Measurements from ENCODE around the gene SMAD9. TPM values are rescaled to one million over a fixed set of nuclear protein-coding genes. Genes with fewer than 3 reads are reported as not detected.

SMAD9 gene
- total and polyA plus RNA-seq, 2 experiments from 2014 or later, result 10.6 to 10.8 TPM

- no peak overlapping the region for H3K4me3 ChIP-seq
- H3K4me1 ChIP-seq (ENCODE audit: insufficient read depth), result no peaks in the 10 kb centered on the region
- peaks cover 71% of the 10 kb centered on the region for H3K79me2 ChIP-seq (ENCODE audit: insufficient read depth)
- no peak overlapping the region for H2AFZ ChIP-seq
- H3K27me3 ChIP-seq (replicated peaks; ENCODE audit: insufficient read depth), result no peaks in the 10 kb centered on the region
- H3F3A ChIP-seq (ENCODE audit: insufficient read depth), result peaks cover 5% of the 10 kb centered on the region
- H3K27ac ChIP-seq, result no peak overlapping the region
- H3K9me3 ChIP-seq (ENCODE audit: low read depth), result no peaks in the 10 kb centered on the region
- H3K36me3 ChIP-seq (ENCODE audit: low read depth), result no peaks in the 10 kb centered on the region
- no peak overlapping the region for H3K4me2 ChIP-seq (ENCODE audit: unreplicated experiment)
- H3K9ac ChIP-seq, result no peak overlapping the region
- no peaks in the 10 kb centered on the region for H4K20me1 ChIP-seq (ENCODE audit: insufficient read depth)
- H3K9me2 ChIP-seq (ENCODE audit: insufficient read depth), result no peaks in the 10 kb centered on the region
- in situ Hi-C loops (cut with MboI), result no loop called here
- DNase-seq, result no peak
- TF ChIP-seq EZH2phosphoT487 (IDR thresholded peaks at IDR 0.05; ENCODE audit: insufficient read depth, low read depth) (no peak), EZH2 (IDR thresholded peaks at IDR 0.05; ENCODE audit: insufficient read depth, poor library complexity, severe bottlenecking) (no peak)
Measured at GRCh38 chr13:36897054-36897616, 22.9 kb downstream of the SMAD9 start.

GRCh38 chr13:36891752-36892151, 28.3 kb downstream of the SMAD9 start:
- no peaks in the 10 kb centered on the region for H3K27me3 ChIP-seq (replicated peaks; ENCODE audit: insufficient read depth)
- TF ChIP-seq EZH2 (IDR thresholded peaks at IDR 0.05; ENCODE audit: insufficient read depth, poor library complexity, severe bottlenecking) (no peak), EZH2phosphoT487 (IDR thresholded peaks at IDR 0.05; ENCODE audit: insufficient read depth, low read depth) (no peak)
- peaks cover 11% of the 10 kb centered on the region; the same call in 1 of the 2 replicates for H3K4me1 ChIP-seq (ENCODE audit: insufficient read depth)
- H3K4me3 ChIP-seq, result no peak overlapping the region
- peaks cover 18% of the 10 kb centered on the region for H3F3A ChIP-seq (ENCODE audit: insufficient read depth)
- H3K36me3 ChIP-seq (ENCODE audit: low read depth), result no peaks in the 10 kb centered on the region
- H3K27ac ChIP-seq, result peak overlapping the region; percentile 62
- no peaks in the 10 kb centered on the region for H3K9me2 ChIP-seq (ENCODE audit: insufficient read depth)
- H3K79me2 ChIP-seq (ENCODE audit: insufficient read depth), result peaks cover 59% of the 10 kb centered on the region
- H2AFZ ChIP-seq, result peak overlapping the region; percentile 70
- H4K20me1 ChIP-seq (ENCODE audit: insufficient read depth), result no peaks in the 10 kb centered on the region
- H3K9me3 ChIP-seq (ENCODE audit: low read depth), result no peaks in the 10 kb centered on the region
- H3K4me2 ChIP-seq (ENCODE audit: unreplicated experiment), result peak overlapping the region; percentile 2
- DNase-seq, result peak; percentile 52
- in situ Hi-C loops (cut with MboI), result no loop called here
- WGBS, 2 experiments (ENCODE audit: low coverage in 1 of 2, low lambda C conversion rate in 2 of 2, missing lambda C conversion rate in 2 of 2), result 36 to 40% methylated on average over 2 of the region's 2 CpGs
- peak overlapping the region; percentile 38; the same call in 1 of the 2 replicates for H3K9ac ChIP-seq

- no peak overlapping the region for H3K9ac ChIP-seq
- in situ Hi-C loops (cut with MboI), result no loop called here
- 95 to 99% methylated on average over 3 of the region's 3 CpGs for WGBS, 2 experiments (ENCODE audit: low coverage in 1 of 2, low lambda C conversion rate in 2 of 2, missing lambda C conversion rate in 2 of 2)
- peaks cover 64% of the 10 kb centered on the region for H3K79me2 ChIP-seq (ENCODE audit: insufficient read depth)
- TF ChIP-seq EZH2phosphoT487 (IDR thresholded peaks at IDR 0.05; ENCODE audit: insufficient read depth, low read depth), result no peak
- no peak for TF ChIP-seq EZH2 (IDR thresholded peaks at IDR 0.05; ENCODE audit: insufficient read depth, poor library complexity, severe bottlenecking)
- no peak overlapping the region for H3K4me3 ChIP-seq
- H4K20me1 ChIP-seq (ENCODE audit: insufficient read depth), result no peaks in the 10 kb centered on the region
- no peak for DNase-seq
- H3K4me2 ChIP-seq (ENCODE audit: unreplicated experiment), result no peak overlapping the region
- no peak overlapping the region for H3K27ac ChIP-seq
- peaks cover 11% of the 10 kb centered on the region; the same call in 1 of the 2 replicates for H3K4me1 ChIP-seq (ENCODE audit: insufficient read depth)
- no peaks in the 10 kb centered on the region for H3K27me3 ChIP-seq (replicated peaks; ENCODE audit: insufficient read depth)
- H3K9me3 ChIP-seq (ENCODE audit: low read depth), result no peaks in the 10 kb centered on the region
- H3K9me2 ChIP-seq (ENCODE audit: insufficient read depth), result no peaks in the 10 kb centered on the region
- H3F3A ChIP-seq (ENCODE audit: insufficient read depth), result peaks cover 18% of the 10 kb centered on the region
- no peak overlapping the region for H2AFZ ChIP-seq
- no peaks in the 10 kb centered on the region for H3K36me3 ChIP-seq (ENCODE audit: low read depth)
Measured at GRCh38 chr13:36888645-36889044, 31.4 kb downstream of the SMAD9 start.

GRCh38 chr13:36887758-36888521, 32.1 kb downstream of the SMAD9 start:
- TF ChIP-seq EZH2 (IDR thresholded peaks at IDR 0.05; ENCODE audit: insufficient read depth, poor library complexity, severe bottlenecking) (no peak), EZH2phosphoT487 (IDR thresholded peaks at IDR 0.05; ENCODE audit: insufficient read depth, low read depth) (no peak)

More at GRCh38 chr13:36887758-36888521, 32.1 kb downstream of the SMAD9 start:
- Histone ChIP-seq H2AFZ (no peak overlapping the region), H3K9me2 (ENCODE audit: insufficient read depth) (no peaks in the 10 kb centered on the region), H3K79me2 (ENCODE audit: insufficient read depth) (peaks cover 62% of the 10 kb centered on the region), H3K4me3 (no peak overlapping the region), H3K27me3 (replicated peaks; ENCODE audit: insufficient read depth) (no peaks in the 10 kb centered on the region), H3K9me3 (ENCODE audit: low read depth) (no peaks in the 10 kb centered on the region), H3K4me2 (ENCODE audit: unreplicated experiment) (no peak overlapping the region), H3K27ac (no peak overlapping the region), H3F3A (ENCODE audit: insufficient read depth) (peaks cover 18% of the 10 kb centered on the region), H3K4me1 (ENCODE audit: insufficient read depth) (peaks cover 11% of the 10 kb centered on the region; the same call in 1 of the 2 replicates), H3K36me3 (ENCODE audit: low read depth) (no peaks in the 10 kb centered on the region), H3K9ac (no peak overlapping the region), H4K20me1 (ENCODE audit: insufficient read depth) (no peaks in the 10 kb centered on the region)
- in situ Hi-C loops (cut with MboI), result no loop called here
- 87 to 88% methylated on average over 8 to 9 of the region's 9 CpGs for WGBS, 2 experiments (ENCODE audit: low coverage in 1 of 2, low lambda C conversion rate in 2 of 2, missing lambda C conversion rate in 2 of 2)
- no peak for DNase-seq

All from GM23248 (cell line).